Measurements from ENCODE around the gene COL19A1.

- TF ChIP-seq REST (IDR thresholded peaks at IDR 0.05; ENCODE audit: unreplicated experiment) (no peak), POLR2AphosphoS5 (IDR thresholded peaks at IDR 0.05; ENCODE audit: low read depth) (no peak), CTCF (conservative IDR thresholded peaks at IDR 0.05; ENCODE audit: low read depth in 2 of 2) (no peak), EZH2 (IDR thresholded peaks at IDR 0.05; ENCODE audit: low read depth, unreplicated experiment) (no peak), EZH2phosphoT487 (IDR thresholded peaks at IDR 0.05; ENCODE audit: unreplicated experiment) (no peak), ZNF331 (CRISPR knock-in tag; IDR thresholded peaks at IDR 0.05; ENCODE audit: low read depth) (no peak), ZNF462 (CRISPR knock-in tag; IDR thresholded peaks at IDR 0.05) (no peak), ZNF114 (CRISPR knock-in tag; IDR thresholded peaks at IDR 0.05) (no peak), CREB1 (CRISPR knock-in tag; IDR thresholded peaks at IDR 0.05; ENCODE audit: low read depth) (no peak), JUNB (IDR thresholded peaks at IDR 0.05; ENCODE audit: unreplicated experiment) (no peak), NANOG (IDR thresholded peaks at IDR 0.05; ENCODE audit: borderline replicate concordance) (no peak), STAT1 (IDR thresholded peaks at IDR 0.05; ENCODE audit: unreplicated experiment) (no peak), ETS1 (IDR thresholded peaks at IDR 0.05) (no peak)
These were observed 314.7 kb downstream of the COL19A1 start for GRCh38 chr6:70180901-70181599.

Data from GM23338 (cell line).